ENCODE results near the gene LMTK2. TPM values are rescaled to one million over a fixed set of nuclear protein-coding genes. Genes with fewer than 3 reads are reported as not detected.

Gene LMTK2
- total and polyA plus RNA-seq, 2 experiments from 2014 or later = 6.1 to 30.8 TPM

- no peaks in the 10 kb centered on the region for H3K9me2 ChIP-seq (ENCODE audit: insufficient read depth)
- ATAC-seq = no peak
- H3K27ac ChIP-seq (ENCODE audit: low read depth) = no peak overlapping the region
- Mint-ChIP-seq H3K36me3 (ENCODE audit: low read depth) (peaks cover 22% of the 10 kb centered on the region), H3K4me3 (no peak overlapping the region), H3K27ac (no peak overlapping the region), H3K27me3 (ENCODE audit: insufficient read depth, low read depth, poor library complexity) (peaks cover 4% of the 10 kb centered on the region), H3K4me1 (no peaks in the 10 kb centered on the region), H3K9me3 (no peaks in the 10 kb centered on the region; the same call in 2 of the 3 replicates)
- H3K4me2 ChIP-seq = no peak overlapping the region
- no peak overlapping the region for H3K4me3 ChIP-seq
- peaks cover 38% of the 10 kb centered on the region for H3K79me2 ChIP-seq (replicated peaks; ENCODE audit: insufficient read depth)
- no peaks in the 10 kb centered on the region for H3K27me3 ChIP-seq (ENCODE audit: insufficient read depth)
- H2AFZ ChIP-seq = no peak overlapping the region
- H3F3A ChIP-seq (replicated peaks; ENCODE audit: low read depth) = no peaks in the 10 kb centered on the region
- H4K20me1 ChIP-seq (replicated peaks; ENCODE audit: insufficient read depth) = no peaks in the 10 kb centered on the region; the same call in 1 of the 2 replicates
- TF ChIP-seq STAT1 (IDR thresholded peaks at IDR 0.05; ENCODE audit: unreplicated experiment) = no peak
- TF ChIP-seq NANOG (IDR thresholded peaks at IDR 0.05; ENCODE audit: borderline replicate concordance) = no peak
- no peak for TF ChIP-seq CREB1 (CRISPR knock-in tag; IDR thresholded peaks at IDR 0.05; ENCODE audit: low read depth)
- no peak for TF ChIP-seq ZNF462 (CRISPR knock-in tag; IDR thresholded peaks at IDR 0.05)
- no peak for TF ChIP-seq EZH2 (IDR thresholded peaks at IDR 0.05; ENCODE audit: low read depth, unreplicated experiment)
- no peak for TF ChIP-seq EZH2phosphoT487 (IDR thresholded peaks at IDR 0.05; ENCODE audit: unreplicated experiment)
- no peak for TF ChIP-seq REST (IDR thresholded peaks at IDR 0.05; ENCODE audit: unreplicated experiment)
- TF ChIP-seq JUNB (IDR thresholded peaks at IDR 0.05; ENCODE audit: unreplicated experiment) = no peak
- TF ChIP-seq CTCF (conservative IDR thresholded peaks at IDR 0.05; ENCODE audit: low read depth in 2 of 2) = no peak
- no peak for TF ChIP-seq ZNF331 (CRISPR knock-in tag; IDR thresholded peaks at IDR 0.05; ENCODE audit: low read depth)
- no peak for TF ChIP-seq ETS1 (IDR thresholded peaks at IDR 0.05)
- no peak for TF ChIP-seq POLR2AphosphoS5 (IDR thresholded peaks at IDR 0.05; ENCODE audit: low read depth)
- TF ChIP-seq ZNF114 (CRISPR knock-in tag; IDR thresholded peaks at IDR 0.05) = no peak
- H3K4me1 ChIP-seq (ENCODE audit: insufficient read depth) = no peaks in the 10 kb centered on the region
- no peaks in the 10 kb centered on the region for H3K36me3 ChIP-seq (ENCODE audit: insufficient read depth)
- no peak for DNase-seq (ENCODE audit: low spot score)
Observed at GRCh38 chr7:98203261-98203963, 96.8 kb downstream of the LMTK2 start.
